IMR-90 (cell line): ENCODE results near the gene NXPH1. TPM values are rescaled to one million over a fixed set of nuclear protein-coding genes. Genes with fewer than 3 reads are reported as not detected.

ENCODE experiments used
- ATAC-seq: fragments of 200-7000 bp; cut with Tn5 transposase; 2 replicates; pipeline ENCODE4 v1.9.1; 2020; ENCODE audit warnings: low read depth, mild to moderate bottlenecking, moderate library complexity
- BruUV-seq: library from RNA; stranded (reverse); fragments of 400-500 nt; replicated peaks from 2 replicates; lab custom pipeline; 2021; lab: Mats Ljungman, UMichigan
- CTCF ChIA-PET: fragments of 300-600 bp; formaldehyde crosslinking; extraction: SDS; loops from one replicate; lab custom pipeline; 2021; ENCODE audit warnings: antibody characterized with exemption; lab: Yijun Ruan, JAX
- POLR2A ChIA-PET: fragments of 300-600 bp; sonication (Branson Sonifier 250); formaldehyde crosslinking; loops from one replicate; lab custom pipeline; 2022; ENCODE audit warnings: antibody characterized with exemption; ENCODE audit not compliant: unreplicated experiment; lab: Charles Lee
- DNase-seq: peaks from one replicate; pipeline ENCODE4 v3.0.0; 2013
- H2AFZ ChIP-seq: replicated peaks from 2 replicates; pipeline ENCODE3; 2013; ENCODE audit warnings: low read length, mild to moderate bottlenecking; ENCODE audit not compliant: poor library complexity
- H2AK5ac ChIP-seq: 2 replicates; pipeline ENCODE4 v1.6.1; 2013; ENCODE audit warnings: low read depth, low read length, inconsistent platforms
- H2AK9ac ChIP-seq: replicated peaks from 2 replicates; pipeline ENCODE3; 2013; ENCODE audit warnings: mild to moderate bottlenecking, low read depth, low read length, moderate library complexity; ENCODE audit not compliant: poor library complexity
- H2BK120ac ChIP-seq: 2 replicates; pipeline ENCODE4 v1.6.1; 2013; ENCODE audit warnings: low read depth, low read length, inconsistent platforms
- H2BK15ac ChIP-seq: 3 replicates; pipeline ENCODE4 v1.6.1; 2013; ENCODE audit warnings: low read depth, low read length, inconsistent platforms
- H2BK20ac ChIP-seq: 2 replicates; pipeline ENCODE4 v1.6.1; 2013; ENCODE audit warnings: low read depth, mild to moderate bottlenecking, inconsistent platforms, low read length, moderate library complexity
- H2BK5ac ChIP-seq: 2 replicates; pipeline ENCODE4 v1.6.1; 2013; ENCODE audit warnings: mild to moderate bottlenecking, low read depth, low read length, inconsistent platforms; ENCODE audit not compliant: poor library complexity, severe bottlenecking
- H3K14ac ChIP-seq: replicated peaks from 2 replicates; pipeline ENCODE4 v1.6.1; 2013; ENCODE audit warnings: low read depth, low read length, inconsistent platforms
- H3K18ac ChIP-seq: 2 replicates; pipeline ENCODE4 v1.6.1; 2013; ENCODE audit warnings: low read depth, low read length, control low read depth
- H3K23ac ChIP-seq: 2 replicates; pipeline ENCODE4 v1.6.1; 2013; ENCODE audit warnings: low read depth, low read length, inconsistent platforms
- H3K27ac ChIP-seq: 2 replicates; pipeline ENCODE4 v1.5.1; 2013; ENCODE audit warnings: mild to moderate bottlenecking, control low read depth, low read length; ENCODE audit not compliant: insufficient read depth
- H3K27me3 ChIP-seq: 2 replicates; pipeline ENCODE4 v1.6.1; 2013; ENCODE audit warnings: low read length; ENCODE audit not compliant: control insufficient read depth, insufficient read depth
- H3K36me3 ChIP-seq: 2 replicates; pipeline ENCODE4 v1.6.1; 2013; ENCODE audit warnings: low read length, mixed read lengths; ENCODE audit not compliant: control insufficient read depth, insufficient read depth
- H3K4ac ChIP-seq: 2 replicates; pipeline ENCODE4 v1.6.1; 2013; ENCODE audit warnings: low read depth, low read length, inconsistent platforms
- H3K4me1 ChIP-seq: 2 replicates; pipeline ENCODE4 v1.6.1; 2013; ENCODE audit warnings: low read length, mixed read lengths; ENCODE audit not compliant: control insufficient read depth, insufficient read depth
- H3K4me2 ChIP-seq: 2 replicates; pipeline ENCODE4 v1.6.1; 2013; ENCODE audit warnings: low read depth, mild to moderate bottlenecking, control low read depth, low read length, moderate library complexity
- H3K4me3 ChIP-seq: 2 replicates; pipeline ENCODE4 v1.5.1; 2013; ENCODE audit warnings: low read depth, mild to moderate bottlenecking, control low read depth, low read length, moderate library complexity; ENCODE audit not compliant: insufficient read depth
- H3K56ac ChIP-seq: 2 replicates; pipeline ENCODE4 v1.6.1; 2013; ENCODE audit warnings: low read length, inconsistent platforms; ENCODE audit not compliant: insufficient read depth; ENCODE audit errors: extremely low read depth
- H3K79me1 ChIP-seq, 2 experiments: 2 replicates each; pipeline ENCODE4 v1.6.1; 2013; ENCODE audit warnings: low read length in 2 of 2, inconsistent platforms in 1 of 2, low read depth in 1 of 2
- H3K9ac ChIP-seq: 2 replicates; pipeline ENCODE4 v1.6.1; 2013; ENCODE audit warnings: low read depth, low read length, control low read depth
- H3K9me1 ChIP-seq: 2 replicates; pipeline ENCODE4 v1.6.1; 2013; ENCODE audit warnings: low read length, inconsistent platforms; ENCODE audit not compliant: insufficient read depth
- H3K9me3 ChIP-seq: 2 replicates; pipeline ENCODE4 v1.6.1; 2013; ENCODE audit warnings: low read length; ENCODE audit not compliant: control insufficient read depth, insufficient read depth
- H4K20me1 ChIP-seq: 2 replicates; pipeline ENCODE4 v1.6.1; 2013; ENCODE audit warnings: low read length, inconsistent platforms; ENCODE audit not compliant: insufficient read depth
- H4K5ac ChIP-seq: 2 replicates; pipeline ENCODE4 v1.6.1; 2013; ENCODE audit warnings: mild to moderate bottlenecking, low read depth, low read length, control low read depth
- H4K8ac ChIP-seq, 2 experiments: 2 replicates each; pipeline ENCODE4 v1.6.1; 2013; ENCODE audit warnings: low read depth in 2 of 2, low read length in 2 of 2, control low read depth in 1 of 2, inconsistent platforms in 1 of 2
- H4K91ac ChIP-seq: 2 replicates; pipeline ENCODE4 v1.6.1; 2013; ENCODE audit warnings: low read depth, low read length, inconsistent platforms; ENCODE audit not compliant: insufficient read depth
- NFE2L2 ChIP-seq: fragments of 150-350 bp; IDR thresholded peaks from 2 replicates; pipeline ENCODE4 v1.6.1; 2016; ENCODE audit warnings: low read depth, mild to moderate bottlenecking, low read length
- RAD21 ChIP-seq: IDR thresholded peaks from 2 replicates; pipeline ENCODE4 v1.6.1; 2012; ENCODE audit warnings: low read length, improper control_type of control experiment
- WGBS, 2 experiments: methylation state at CpG; one replicate each; pipeline versions ENCODE4 v1.1.5 to v1.1.7; 2013; ENCODE audit warnings: missing lambda C conversion rate in 2 of 2; ENCODE audit not compliant: insufficient read length in 1 of 2; ENCODE audit errors: extremely low coverage in 2 of 2; 5-methylcytosine and 5-hydroxymethylcytosine counted together
- dilution Hi-C: fragments of 300-500 bp; cut with HindIII; formaldehyde crosslinking; loops from one replicate; pipeline ENCODE4 v1.14.3; 2018; ENCODE audit warnings: low sequenced_read_pairs; ENCODE audit not compliant: unreplicated experiment
- in situ Hi-C: fragments of 300-500 bp; cut with MboI; formaldehyde crosslinking; loops from 3 replicates; pipeline ENCODE4 v1.14.3; 2019; ENCODE audit warnings: low sequenced_read_pairs, inconsistent platforms, mixed read lengths
- intact Hi-C: fragments of 100-400 bp; cut with micrococcal nuclease; formaldehyde crosslinking; loops from 2 replicates; pipeline ENCODE4 v1.10.0; 2022
- polyA plus RNA-seq, 3 experiments: library from polyadenylated mRNA; depleted of rRNA; stranded (reverse); fragments of >200 nt; gene quantifications; 2 replicates each; pipeline ENCODE4 v1.2.3, GENCODE V29; 2012; ENCODE audit warnings: low replicate concordance in 1 of 3
- total RNA-seq: library from RNA; depleted of rRNA; stranded (reverse); fragments of >200 nt; gene quantifications from 2 replicates; pipeline ENCODE4 v1.2.3, GENCODE V29; 2012

The NXPH1 gene
- total and polyA plus RNA-seq, 2 of the 4 experiments (the other 2 are of a cell fraction) = not detected

DNA sequence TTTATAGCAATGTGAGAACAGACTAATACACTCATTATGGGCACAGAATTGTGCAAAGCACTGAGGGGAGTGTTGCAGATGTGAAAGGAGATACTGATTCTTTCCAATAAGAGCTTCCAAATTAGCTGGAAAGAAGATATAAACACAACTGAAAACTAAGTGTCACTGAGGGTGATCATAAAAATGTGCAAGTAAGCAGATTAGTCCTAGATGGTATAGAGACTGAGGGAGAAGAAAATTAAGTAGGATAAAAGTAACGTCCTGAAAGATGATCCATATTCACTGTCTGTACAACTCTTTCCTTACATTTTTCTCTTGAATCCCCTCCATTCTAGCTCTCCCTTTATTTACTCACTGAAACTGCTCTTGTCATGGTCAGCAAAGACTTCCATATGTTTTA, 11.2 kb upstream of the NXPH1 start:
- Histone ChIP-seq H3K79me1 (no peaks in the 10 kb centered on the region), H2BK5ac (no peak overlapping the region), H3K9ac (no peak overlapping the region), H4K91ac (no peak overlapping the region), H3K27ac (no peak overlapping the region), H3K4me1 (no peaks in the 10 kb centered on the region), H2AK5ac (no peak overlapping the region), H3K23ac (no peak overlapping the region), H3K18ac (no peak overlapping the region), H2BK120ac (no peak overlapping the region), H2BK20ac (no peak overlapping the region), H4K5ac (no peak overlapping the region), H4K8ac (no peak overlapping the region), H3K4me2 (no peak overlapping the region), H3K4me3 (no peak overlapping the region), H3K9me1 (no peaks in the 10 kb centered on the region), H2BK15ac (no peak overlapping the region), H2AFZ (no peak overlapping the region), H4K20me1 (no peaks in the 10 kb centered on the region), H3K36me3 (no peaks in the 10 kb centered on the region), H3K4ac (no peak overlapping the region), H3K9me3 (peaks cover 3% of the 10 kb centered on the region; the same call in 1 of the 2 replicates), H2AK9ac (no peak overlapping the region), H3K56ac (no peak overlapping the region), H3K27me3 (no peaks in the 10 kb centered on the region), H3K14ac (no peak overlapping the region)
- intact Hi-C loops = no loop called here
- no peak for ATAC-seq
- TF ChIP-seq RAD21 (no peak), NFE2L2 (no peak)
- in situ Hi-C loops = no loop called here
- POLR2A ChIA-PET = no interaction called here
- dilution Hi-C loops = no loop called here
- BruUV-seq = no TSS peak
- CTCF ChIA-PET = no interaction called here
- WGBS, 2 experiments = no CpG with 5 or more reads among the region's 1 CpG
- DNase-seq = no peak
